ENCODE data around the gene B4GALT6. TPM values are rescaled to one million over a fixed set of nuclear protein-coding genes. Genes with fewer than 3 reads are reported as not detected.

Gene B4GALT6
- total and polyA plus RNA-seq, 2 of the 13 experiments (the other 11 are each of a cell fraction or from before 2014, with no cell fraction given), result 1.9 to 3.3 TPM

- H3K9me3 ChIP-seq (ENCODE audit: low read length), result no peaks in the 10 kb centered on the region
- 0 out of 2 replicates have a peak overlapping the region, but pooled peaks have one; percentile 27 for H3K4me2 ChIP-seq (ENCODE audit: low read depth, low read length)
- H3K27ac ChIP-seq (ENCODE audit: extremely low read length, insufficient read depth, low read length), result no peak overlapping the region
- no peaks in the 10 kb centered on the region for H3K79me2 ChIP-seq (ENCODE audit: insufficient read depth, low read length)
- H3K9ac ChIP-seq (ENCODE audit: insufficient read depth, low read depth, low read length), result no peak overlapping the region
- H3K4me1 ChIP-seq (ENCODE audit: insufficient read depth, low read length), result 0 out of 2 replicates have a peak, but pooled peaks cover 6% of the 10 kb centered on the region
- whole genome bisulfite sequencing (ENCODE audit: low lambda C conversion rate), result 33% methylated on average over 3 of the region's 3 CpGs
- in situ Hi-C loops (cut with HindIII; ENCODE audit: extremely low pct_ligation_motif_present, low pct_unique_long_range_greater_than_20kb) (no loop called here), intact Hi-C loops (cut with micrococcal nuclease; ENCODE audit: unreplicated experiment) (no loop called here)
- no peak overlapping the region for H2AFZ ChIP-seq (ENCODE audit: low read length)
- CTCF ChIA-PET (ENCODE audit: low intra/inter-chr PET ratio, low total read pairs), result no interaction called here
- no peaks in the 10 kb centered on the region for H4K20me1 ChIP-seq (ENCODE audit: insufficient read depth, low read length)
- POLR2A ChIA-PET, result no interaction called here
- H3K27me3 ChIP-seq (ENCODE audit: control insufficient read depth in 1 of 2, insufficient read depth in 2 of 2, low read length in 2 of 2), result no peaks in the 10 kb centered on the region
- no peak overlapping the region for H3K4me3 ChIP-seq (replicated peaks in 1 of 3; ENCODE audit: insufficient read depth in 1 of 3, low read depth in 2 of 3, low read length in 3 of 3)
- BruUV-seq (replicated peaks), result no TSS peak
- peak; percentile 91 for ATAC-seq
- FAIRE-seq, result no peak
- DNase-seq (ENCODE audit: low spot score), result peak; percentile 18
- H3K36me3 ChIP-seq (replicated peaks in 1 of 2; ENCODE audit: control insufficient read depth in 1 of 2, insufficient read depth in 2 of 2, low read length in 2 of 2), result no peaks in the 10 kb centered on the region
- TF ChIP-seq PCBP2 (optimal IDR thresholded peaks at IDR 0.05; ENCODE audit: low read depth, low read length, poor library complexity, severe bottlenecking), result no peak
- no peak for TF ChIP-seq ZBTB8A (CRISPR knock-in tag; IDR thresholded peaks at IDR 0.05; ENCODE audit: borderline replicate concordance, low read depth)
- TF ChIP-seq, protein P1, sequence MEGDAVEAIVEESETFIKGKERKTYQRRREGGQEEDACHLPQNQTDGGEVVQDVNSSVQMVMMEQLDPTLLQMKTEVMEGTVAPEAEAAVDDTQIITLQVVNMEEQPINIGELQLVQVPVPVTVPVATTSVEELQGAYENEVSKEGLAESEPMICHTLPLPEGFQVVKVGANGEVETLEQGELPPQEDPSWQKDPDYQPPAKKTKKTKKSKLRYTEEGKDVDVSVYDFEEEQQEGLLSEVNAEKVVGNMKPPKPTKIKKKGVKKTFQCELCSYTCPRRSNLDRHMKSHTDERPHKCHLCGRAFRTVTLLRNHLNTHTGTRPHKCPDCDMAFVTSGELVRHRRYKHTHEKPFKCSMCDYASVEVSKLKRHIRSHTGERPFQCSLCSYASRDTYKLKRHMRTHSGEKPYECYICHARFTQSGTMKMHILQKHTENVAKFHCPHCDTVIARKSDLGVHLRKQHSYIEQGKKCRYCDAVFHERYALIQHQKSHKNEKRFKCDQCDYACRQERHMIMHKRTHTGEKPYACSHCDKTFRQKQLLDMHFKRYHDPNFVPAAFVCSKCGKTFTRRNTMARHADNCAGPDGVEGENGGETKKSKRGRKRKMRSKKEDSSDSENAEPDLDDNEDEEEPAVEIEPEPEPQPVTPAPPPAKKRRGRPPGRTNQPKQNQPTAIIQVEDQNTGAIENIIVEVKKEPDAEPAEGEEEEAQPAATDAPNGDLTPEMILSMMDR (CRISPR knock-in tag; IDR thresholded peaks at IDR 0.05), result peak; percentile 33; the same call in 1 of the 2 replicates
- TF ChIP-seq FUBP1 (CRISPR knock-in tag; IDR thresholded peaks at IDR 0.05; ENCODE audit: borderline replicate concordance), result no peak
- TF ChIP-seq AHR (CRISPR knock-in tag; IDR thresholded peaks at IDR 0.05), result no peak
- TF ChIP-seq MAFK (conservative IDR thresholded peaks at IDR 0.05 in 1 of 2, IDR thresholded peaks at IDR 0.05 in 1 of 2; ENCODE audit: low read length in 2 of 2), result no peak
- no peak for TF ChIP-seq ARHGAP35 (CRISPR knock-in tag; IDR thresholded peaks at IDR 0.05; ENCODE audit: borderline replicate concordance)
- no peak for TF ChIP-seq HIVEP1 (CRISPR knock-in tag; IDR thresholded peaks at IDR 0.05)
These were observed 26.4 kb upstream of the B4GALT6 start for GRCh38 chr18:31710826-31711225.

Measured in HepG2 (cell line).